Superior temporal gyrus (tissue), 1 donor: Measurements from ENCODE around the gene CLEC4M.

Experiments
- DNase-seq: peaks from one replicate; pipeline ENCODE4 v3.0.0-alpha.2; 2016; ENCODE audit errors: extremely low spot score

Gene CLEC4M

GRCh38 chr19:7762719-7763293 lies at the start of gene CLEC4M:
Gene CLEC4M (plus strand): TSS chr19:7763243. CDS start chr19:7763267, 24 bp downstream.
- DNase-seq: no peak

GRCh38 chr19:7715671-7716070 lies 47.4 kb upstream of the CLEC4M start:
- no peak for DNase-seq

GRCh38 chr19:7716762-7717161 lies 46.3 kb upstream of the CLEC4M start:
- no peak for DNase-seq

GRCh38 chr19:7718668-7719067 lies 44.4 kb upstream of the CLEC4M start:
- no peak for DNase-seq

GRCh38 chr19:7720351-7720750 lies 42.7 kb upstream of the CLEC4M start:
- no peak for DNase-seq

- DNase-seq: no peak
These were observed 40.8 kb upstream of the CLEC4M start for GRCh38 chr19:7722231-7722651.

- no peak for DNase-seq
These were observed 37.3 kb upstream of the CLEC4M start for GRCh38 chr19:7725791-7726190.

- no peak for DNase-seq
These were observed 33.8 kb upstream of the CLEC4M start for GRCh38 chr19:7729211-7729610.

GRCh38 chr19:7729831-7730285 lies 33.2 kb upstream of the CLEC4M start:
- DNase-seq: no peak

GRCh38 chr19:7730286-7731217 lies 32.5 kb upstream of the CLEC4M start:
- DNase-seq: no peak

GRCh38 chr19:7731218-7731595 lies 31.8 kb upstream of the CLEC4M start:
- DNase-seq: no peak

- DNase-seq: no peak
These were observed 31.4 kb upstream of the CLEC4M start for GRCh38 chr19:7731615-7732014.

- DNase-seq: no peak
These were observed 31.0 kb upstream of the CLEC4M start, which contains the start of gene CLEC4G for GRCh38 chr19:7732045-7732444. Gene CLEC4G (minus strand): TSS chr19:7732110. CDS start chr19:7732102, 8 bp downstream.

- no peak for DNase-seq
These were observed 29.7 kb upstream of the CLEC4M start for GRCh38 chr19:7733376-7733775.

- DNase-seq: no peak
These were observed 28.5 kb upstream of the CLEC4M start for GRCh38 chr19:7734220-7735203.

GRCh38 chr19:7736148-7736547 lies 26.9 kb upstream of the CLEC4M start:
- DNase-seq: no peak

- no peak for DNase-seq
These were observed 25.8 kb upstream of the CLEC4M start for GRCh38 chr19:7737215-7737614.

GRCh38 chr19:7738023-7738422 lies 25.0 kb upstream of the CLEC4M start:
- no peak for DNase-seq

GRCh38 chr19:7739211-7739755 lies 23.8 kb upstream of the CLEC4M start:
- DNase-seq: no peak

GRCh38 chr19:7739801-7740681 lies 23.0 kb upstream of the CLEC4M start:
- no peak for DNase-seq

GRCh38 chr19:7740682-7741054 lies 22.4 kb upstream of the CLEC4M start:
- DNase-seq: no peak
